ENCODE measurements around the gene LRRC56. TPM values are rescaled to one million over a fixed set of nuclear protein-coding genes. Genes with fewer than 3 reads are reported as not detected.

Gene LRRC56
- total RNA-seq, 1 donor from 2014 or later: 1.4 TPM

DNA sequence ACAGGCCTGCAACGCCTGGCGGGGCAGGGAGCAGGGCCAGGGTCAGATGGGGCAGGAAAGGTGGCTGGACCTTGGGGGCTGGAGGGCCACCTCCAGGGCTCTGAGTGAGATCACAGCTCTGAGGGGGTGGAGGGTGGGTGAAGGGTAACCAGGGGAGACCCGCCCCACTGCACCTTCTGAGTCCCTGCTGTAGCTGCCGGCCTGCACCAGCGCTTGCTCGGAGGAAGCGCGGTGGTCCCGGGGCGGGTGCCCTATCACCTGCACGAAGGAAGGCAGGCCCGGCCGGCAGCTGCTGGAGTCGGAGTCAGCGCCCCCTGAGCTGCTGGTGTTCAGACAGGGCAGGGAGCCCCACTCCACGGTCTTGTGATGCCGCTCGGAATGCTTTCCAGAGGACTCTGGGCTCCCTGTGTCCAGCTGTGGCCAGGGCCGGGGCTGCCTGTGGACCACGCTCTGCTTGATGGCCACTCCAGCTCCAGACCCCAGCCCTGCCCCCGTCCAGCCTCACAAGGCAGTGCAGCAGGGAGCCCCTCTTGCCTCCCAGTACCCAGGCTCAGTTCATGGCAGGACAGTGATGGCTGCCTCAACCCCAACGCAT, 19.4 kb downstream of the LRRC56 start:
- intact Hi-C loops (cut with micrococcal nuclease): no loop called here

DNA sequence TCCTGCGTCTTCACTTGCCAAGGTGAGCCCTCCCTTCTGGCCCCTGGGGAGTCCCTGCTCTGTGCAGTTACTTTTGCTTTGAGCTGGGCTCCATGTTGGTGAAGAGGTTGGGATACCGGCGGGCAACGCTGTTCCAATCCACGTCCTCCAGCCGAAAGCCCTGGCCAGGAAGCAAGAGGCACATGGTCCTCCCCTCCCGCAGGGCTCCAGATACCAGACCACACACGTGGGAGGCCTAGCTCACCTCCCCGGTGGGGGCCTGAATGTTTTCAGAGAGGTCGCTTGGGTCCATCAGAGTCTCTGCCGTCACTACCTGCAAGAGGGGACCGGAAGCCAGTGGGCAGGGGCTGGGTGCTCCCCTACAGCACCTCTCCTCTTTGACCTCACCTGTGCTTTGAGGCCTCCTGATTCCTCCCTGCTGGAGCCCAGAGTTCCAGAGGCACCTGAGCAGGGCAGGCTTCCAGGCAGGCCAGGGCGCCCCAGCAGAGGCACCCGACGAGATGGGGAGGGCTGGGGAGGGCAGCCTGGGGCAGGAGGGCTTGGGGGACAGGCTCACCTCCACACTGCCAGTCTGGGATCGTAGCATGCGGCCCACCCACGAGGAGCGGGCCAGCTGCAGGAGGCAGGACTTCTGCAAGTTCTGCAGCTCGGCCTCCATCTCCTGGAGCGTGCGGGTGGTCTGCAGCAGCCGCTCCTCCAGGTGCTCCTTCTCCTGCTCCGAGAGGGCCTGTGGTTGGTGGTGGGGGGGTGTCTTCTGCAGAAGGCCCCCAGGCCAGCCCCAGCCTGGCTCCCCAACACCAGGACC, 20.2 kb downstream of the LRRC56 start:
- intact Hi-C loops (cut with micrococcal nuclease): no loop called here

DNA sequence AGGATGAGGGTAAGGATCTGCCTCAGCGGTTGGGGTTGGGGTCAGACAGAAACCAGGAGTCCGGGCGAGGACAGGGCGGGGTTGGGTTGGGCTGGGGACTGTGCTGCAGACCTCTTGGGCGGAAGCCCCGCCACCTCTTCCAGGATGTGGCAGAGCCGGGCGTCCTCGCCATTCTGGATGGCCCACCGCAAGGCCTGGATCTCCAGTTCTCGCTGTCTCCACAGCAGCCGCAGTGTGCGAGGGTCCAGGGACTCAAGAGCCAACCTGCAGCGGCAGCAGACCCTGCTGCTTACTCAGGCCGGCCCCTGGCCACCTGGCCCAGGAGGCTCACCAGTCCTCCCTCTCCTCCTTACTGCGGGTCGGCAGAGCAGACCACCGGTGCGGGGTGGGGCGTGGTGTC, 21.2 kb downstream of the LRRC56 start:
- intact Hi-C loops (cut with micrococcal nuclease): no loop called here

DNA sequence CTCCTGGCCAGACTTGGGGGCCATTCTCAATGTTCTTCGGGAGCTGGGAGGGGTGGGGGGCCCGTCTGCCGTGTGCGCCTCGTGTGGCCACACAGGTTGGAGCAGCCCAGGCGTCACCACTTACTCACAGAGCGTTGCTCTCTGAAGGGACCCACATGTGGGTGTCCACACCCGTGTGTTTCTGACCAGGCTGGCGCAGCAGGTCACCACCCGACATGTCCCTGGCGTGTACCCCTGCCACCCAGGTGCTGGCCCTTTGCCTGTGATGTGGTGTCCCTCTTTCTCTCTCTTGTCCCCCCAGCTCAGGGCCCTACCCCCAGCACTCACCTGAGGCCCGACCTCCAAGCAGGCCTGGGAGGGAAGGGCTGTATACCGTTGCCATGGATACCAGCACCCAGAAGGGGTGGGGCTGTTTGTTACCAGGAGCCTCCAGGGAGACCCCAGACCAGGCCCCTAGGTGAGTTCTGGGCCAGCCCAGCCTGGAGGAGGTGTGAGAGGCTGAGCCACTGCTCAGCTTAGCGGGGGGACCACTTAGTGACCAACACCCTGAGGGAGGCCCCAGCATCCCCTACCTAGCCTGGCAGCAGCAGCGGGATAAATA, 21.8 kb downstream of the LRRC56 start:
- intact Hi-C loops (cut with micrococcal nuclease): no loop called here

DNA sequence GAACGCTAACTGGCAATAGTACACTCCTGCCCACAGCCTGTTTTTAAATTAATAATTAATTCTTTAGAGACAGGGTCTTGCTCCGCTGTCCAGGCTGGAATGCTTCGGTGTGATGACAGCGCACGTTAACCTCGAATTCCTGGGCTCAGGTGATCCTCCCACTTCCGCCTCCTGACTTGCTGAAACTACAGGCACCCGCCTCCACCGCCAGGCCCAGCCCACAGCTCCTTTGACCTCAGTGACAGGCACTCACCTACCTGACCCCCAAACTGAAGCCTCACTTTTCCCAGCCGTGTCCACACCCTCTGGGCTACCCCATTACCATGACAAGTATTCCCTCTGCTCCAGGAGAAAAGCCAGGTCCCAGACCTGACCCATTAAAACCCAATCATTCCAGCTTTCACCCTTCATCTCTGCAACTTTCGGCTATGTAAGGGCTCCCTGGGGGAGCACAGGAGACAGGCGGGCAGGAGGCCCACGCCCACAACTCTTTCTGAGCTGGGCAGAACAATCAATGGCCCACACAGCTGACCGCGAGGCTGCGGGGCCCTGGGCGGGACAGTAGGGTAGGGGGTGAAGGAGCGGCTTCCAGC, 22.5 kb downstream of the LRRC56 start:
- intact Hi-C loops (cut with micrococcal nuclease): loop anchor here (1.0 to 2.0 kb wide), 8 partner anchors 8 to 324 kb away; partner anchors contain the start of genes HRAS, PSMD13, SIRT3 and TALDO1

DNA sequence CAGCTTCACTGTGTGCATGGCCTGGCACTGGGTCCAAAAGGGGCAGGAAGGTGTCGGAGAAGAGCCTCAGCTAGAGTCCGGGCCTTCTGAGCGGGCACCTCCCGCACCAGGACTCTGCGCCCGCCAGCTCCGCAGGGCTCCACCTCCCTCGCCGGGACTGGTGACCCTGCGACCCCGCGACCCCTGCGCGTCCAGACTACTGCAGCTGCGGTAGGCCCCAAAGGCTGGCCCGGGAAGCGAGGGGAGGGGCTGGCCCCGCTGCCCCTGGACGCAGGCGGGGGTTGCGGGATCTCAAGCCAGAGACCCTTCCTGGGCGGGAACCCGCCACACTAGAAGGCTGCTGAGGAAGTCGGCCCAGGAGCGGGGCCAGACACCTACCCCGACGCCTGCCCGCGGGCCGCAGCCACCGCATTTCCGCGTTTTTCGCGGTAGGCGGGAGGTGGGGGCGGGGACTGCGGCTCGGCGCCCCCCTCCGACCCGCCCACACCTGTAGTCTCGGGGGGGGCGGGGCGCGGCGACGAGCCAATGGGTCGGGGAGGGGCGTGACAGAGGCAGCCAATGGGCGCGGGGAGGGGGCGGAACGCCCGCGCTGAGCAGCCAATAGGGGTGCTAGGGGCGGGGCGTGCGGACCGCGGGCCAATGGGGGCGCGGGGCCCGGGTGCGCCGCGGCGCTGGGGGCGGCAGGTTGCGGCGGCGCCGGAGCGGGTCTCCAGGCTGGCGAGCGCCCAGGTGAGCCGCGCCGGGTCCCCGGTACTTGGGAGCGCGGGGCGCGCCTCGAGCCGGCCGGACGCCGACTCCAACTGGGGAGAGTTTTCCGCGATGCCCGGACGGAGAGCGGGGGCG, 23.2 kb downstream of the LRRC56 start, which contains the start of the genes LMNTD2 and RASSF7:
LMNTD2 (minus strand) TSS at position 434 of the 843 bp plus-strand sequence; CDS start at position 412, 22 bp downstream.
RASSF7 (plus strand) TSS at position 666 of the 843 bp plus-strand sequence. CDS start 799 bp downstream, outside the sequence.
- intact Hi-C loops (cut with micrococcal nuclease): loop anchor here (1.0 to 2.0 kb wide), 8 partner anchors 8 to 324 kb away; partner anchors contain the start of genes HRAS, PSMD13, SIRT3 and TALDO1

DNA sequence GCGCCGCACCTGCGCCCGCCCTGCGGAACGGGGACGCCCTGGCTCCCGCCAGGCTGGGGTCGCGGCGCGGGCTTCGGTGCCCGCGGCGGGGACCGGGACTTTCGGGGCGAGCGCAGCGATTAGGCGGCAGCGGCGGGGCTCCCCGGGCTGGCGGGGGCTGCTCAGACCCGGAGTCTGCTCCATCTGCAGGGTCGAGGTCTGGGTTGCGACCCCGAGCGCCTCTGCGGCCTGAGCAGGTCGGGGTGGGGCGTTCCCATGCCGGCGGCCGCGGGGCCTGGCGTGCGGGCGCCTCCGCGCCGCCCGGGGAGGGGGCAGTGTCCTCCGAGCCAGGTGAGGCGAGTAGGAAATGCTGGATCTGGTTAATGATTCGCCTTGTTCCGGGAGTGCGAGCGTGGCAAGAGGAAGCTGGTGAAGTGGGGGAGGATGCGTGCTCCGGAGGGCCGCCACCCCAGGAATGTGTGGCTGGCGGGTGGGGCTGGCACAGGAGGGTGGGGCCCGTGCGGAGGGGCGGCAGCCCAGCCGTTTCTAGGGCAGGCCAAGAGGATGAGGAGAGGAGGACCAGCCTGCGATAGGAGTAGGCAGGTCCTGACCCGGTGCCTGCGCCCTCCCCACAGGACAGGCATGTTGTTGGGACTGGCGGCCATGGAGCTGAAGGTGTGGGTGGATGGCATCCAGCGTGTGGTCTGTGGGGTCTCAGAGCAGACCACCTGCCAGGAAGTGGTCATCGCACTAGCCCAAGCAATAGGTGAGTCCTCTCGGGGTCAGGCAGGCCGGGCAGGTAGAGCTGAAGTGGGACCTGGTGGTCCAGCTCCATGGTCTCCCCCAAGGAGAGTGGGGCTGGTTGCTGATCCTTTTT, 24.0 kb downstream of the LRRC56 start:
- intact Hi-C loops (cut with micrococcal nuclease): loop anchor here (2.0 kb wide), 2 partner anchors 13 to 27 kb away; no protein-coding TSS in a partner anchor

DNA sequence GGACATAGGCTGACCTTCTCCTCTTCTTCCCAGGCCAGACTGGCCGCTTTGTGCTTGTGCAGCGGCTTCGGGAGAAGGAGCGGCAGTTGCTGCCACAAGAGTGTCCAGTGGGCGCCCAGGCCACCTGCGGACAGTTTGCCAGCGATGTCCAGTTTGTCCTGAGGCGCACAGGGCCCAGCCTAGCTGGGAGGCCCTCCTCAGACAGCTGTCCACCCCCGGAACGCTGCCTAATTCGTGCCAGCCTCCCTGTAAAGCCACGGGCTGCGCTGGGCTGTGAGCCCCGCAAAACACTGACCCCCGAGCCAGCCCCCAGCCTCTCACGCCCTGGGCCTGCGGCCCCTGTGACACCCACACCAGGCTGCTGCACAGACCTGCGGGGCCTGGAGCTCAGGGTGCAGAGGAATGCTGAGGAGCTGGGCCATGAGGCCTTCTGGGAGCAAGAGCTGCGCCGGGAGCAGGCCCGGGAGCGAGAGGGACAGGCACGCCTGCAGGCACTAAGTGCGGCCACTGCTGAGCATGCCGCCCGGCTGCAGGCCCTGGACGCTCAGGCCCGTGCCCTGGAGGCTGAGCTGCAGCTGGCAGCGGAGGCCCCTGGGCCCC, 24.8 kb downstream of the LRRC56 start:
- intact Hi-C loops (cut with micrococcal nuclease): no loop called here

DNA sequence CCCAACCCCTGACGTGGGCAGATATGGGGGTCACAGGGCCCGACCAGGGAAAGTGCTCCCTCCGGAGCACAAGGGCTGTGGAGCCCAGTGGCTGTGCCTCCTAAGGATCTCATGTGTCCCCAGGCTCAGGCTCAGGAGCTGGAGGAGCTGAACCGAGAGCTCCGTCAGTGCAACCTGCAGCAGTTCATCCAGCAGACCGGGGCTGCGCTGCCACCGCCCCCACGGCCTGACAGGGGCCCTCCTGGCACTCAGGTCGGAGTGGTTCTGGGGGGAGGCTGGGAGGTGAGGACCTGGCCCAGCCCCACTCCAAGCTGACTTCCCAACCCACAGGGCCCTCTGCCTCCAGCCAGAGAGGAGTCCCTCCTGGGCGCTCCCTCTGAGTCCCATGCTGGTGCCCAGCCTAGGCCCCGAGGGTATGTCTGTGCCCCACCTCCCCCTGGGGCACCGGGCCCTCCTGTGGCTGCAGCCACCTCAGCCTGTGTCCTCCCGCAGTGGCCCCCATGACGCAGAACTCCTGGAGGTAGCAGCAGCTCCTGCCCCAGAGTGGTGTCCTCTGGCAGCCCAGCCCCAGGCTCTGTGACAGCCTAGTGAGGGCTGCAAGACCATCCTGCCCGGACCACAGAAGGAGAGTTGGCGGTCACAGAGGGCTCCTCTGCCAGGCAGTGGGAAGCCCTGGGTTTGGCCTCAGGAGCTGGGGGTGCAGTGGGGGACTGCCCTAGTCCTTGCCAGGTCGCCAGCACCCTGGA, 25.9 kb downstream of the LRRC56 start:
- intact Hi-C loops (cut with micrococcal nuclease): no loop called here

DNA sequence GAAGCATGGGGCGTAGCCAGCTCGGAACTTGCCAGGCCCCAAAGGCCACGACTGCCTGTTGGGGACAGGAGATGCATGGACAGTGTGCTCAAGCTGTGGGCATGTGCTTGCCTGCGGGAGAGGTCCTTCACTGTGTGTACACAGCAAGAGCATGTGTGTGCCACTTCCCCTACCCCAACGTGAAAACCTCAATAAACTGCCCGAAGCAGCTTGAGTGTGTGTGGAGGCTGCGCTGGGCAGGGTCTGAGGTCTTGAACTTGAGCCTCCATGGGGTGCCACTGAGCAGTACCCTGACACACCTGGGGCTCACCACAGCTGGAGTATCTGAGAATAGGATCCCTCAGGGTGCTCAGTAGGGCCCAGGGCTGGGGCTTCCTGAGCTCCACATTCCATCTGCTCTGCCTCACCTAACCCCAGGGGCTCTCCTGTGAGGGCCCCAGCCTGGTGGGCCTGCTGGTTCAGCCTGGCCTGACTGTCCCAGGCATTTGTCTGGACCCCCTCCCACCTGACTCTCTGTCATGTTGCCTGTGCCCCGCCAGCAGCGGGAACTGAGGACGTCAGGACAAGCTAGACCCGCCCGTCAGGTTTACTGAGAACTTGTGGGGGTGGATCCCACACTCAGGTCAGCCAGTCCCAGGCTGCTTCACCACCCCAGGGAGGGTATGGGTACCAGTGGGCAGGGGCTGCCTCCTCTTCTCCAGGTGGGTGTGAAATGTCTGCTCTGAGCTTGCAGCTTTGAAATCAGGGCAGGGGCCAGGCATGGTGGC, 26.7 kb downstream of the LRRC56 start:
- intact Hi-C loops (cut with micrococcal nuclease): no loop called here

DNA sequence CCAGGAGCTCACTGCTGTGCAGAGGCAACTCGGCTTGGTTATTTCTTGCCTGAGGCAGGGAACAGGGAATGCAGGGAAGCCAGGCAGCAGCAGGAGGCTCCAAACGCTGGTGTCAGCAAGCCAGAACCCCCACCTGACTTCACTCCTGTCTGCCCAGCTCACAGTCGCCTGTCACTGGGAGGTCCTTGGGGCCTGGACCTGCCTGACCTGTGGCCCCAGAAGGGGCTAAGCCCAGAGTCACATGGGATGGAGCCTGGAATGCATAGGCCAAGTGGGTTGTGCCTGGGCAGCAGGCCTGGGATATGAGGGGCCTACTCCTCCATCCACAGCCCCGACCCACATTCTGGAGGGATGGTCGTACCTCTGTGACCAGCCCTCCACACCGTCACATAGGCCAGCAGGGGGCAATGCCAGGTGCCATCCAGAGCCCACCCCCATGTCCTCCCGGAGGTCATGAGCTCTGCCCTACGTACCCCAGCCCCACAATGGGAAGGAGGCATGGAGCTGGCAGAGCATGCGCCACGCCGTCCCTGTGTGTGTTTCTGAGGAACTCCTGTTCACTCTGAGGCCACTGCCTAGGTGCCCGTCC, 28.7 kb downstream of the LRRC56 start:
- intact Hi-C loops (cut with micrococcal nuclease): loop anchor here (5.0 kb wide), 1 partner anchor 359 kb away; the partner anchor contains the start of genes BET1L and RIC8A

DNA sequence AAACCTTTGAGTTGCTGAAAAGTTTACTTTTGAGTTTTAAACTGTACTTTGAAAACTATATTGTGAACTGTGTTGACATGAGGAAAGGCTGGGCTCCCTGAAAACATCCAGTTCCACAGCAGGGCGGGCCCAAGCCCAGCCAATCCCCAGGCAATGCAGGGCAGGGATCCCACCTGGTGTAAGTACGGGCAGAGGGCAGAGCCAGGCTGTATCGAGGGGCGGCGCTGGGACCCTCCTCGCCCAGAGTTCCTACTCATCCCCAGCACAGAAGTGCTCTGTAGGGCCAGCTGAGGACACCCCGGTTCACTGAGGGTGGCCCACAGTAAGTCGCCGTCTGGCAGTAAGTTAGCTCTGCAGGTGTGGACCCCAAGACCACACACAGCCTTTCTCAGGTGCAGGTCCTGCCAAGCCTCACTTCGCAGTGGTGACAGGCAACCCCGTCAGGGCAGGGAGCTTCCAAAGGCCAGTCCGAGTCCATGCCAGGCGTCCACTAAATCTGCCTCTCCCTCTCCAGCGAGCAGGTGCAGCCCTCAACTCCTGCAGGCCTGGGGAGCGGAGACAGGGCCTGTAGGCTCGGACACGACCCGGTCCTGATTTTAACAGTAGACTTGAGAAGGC, 29.8 kb downstream of the LRRC56 start:
- intact Hi-C loops (cut with micrococcal nuclease): loop anchor here (5.0 kb wide), 1 partner anchor 360 kb away; the partner anchor contains the start of genes BET1L and RIC8A

DNA sequence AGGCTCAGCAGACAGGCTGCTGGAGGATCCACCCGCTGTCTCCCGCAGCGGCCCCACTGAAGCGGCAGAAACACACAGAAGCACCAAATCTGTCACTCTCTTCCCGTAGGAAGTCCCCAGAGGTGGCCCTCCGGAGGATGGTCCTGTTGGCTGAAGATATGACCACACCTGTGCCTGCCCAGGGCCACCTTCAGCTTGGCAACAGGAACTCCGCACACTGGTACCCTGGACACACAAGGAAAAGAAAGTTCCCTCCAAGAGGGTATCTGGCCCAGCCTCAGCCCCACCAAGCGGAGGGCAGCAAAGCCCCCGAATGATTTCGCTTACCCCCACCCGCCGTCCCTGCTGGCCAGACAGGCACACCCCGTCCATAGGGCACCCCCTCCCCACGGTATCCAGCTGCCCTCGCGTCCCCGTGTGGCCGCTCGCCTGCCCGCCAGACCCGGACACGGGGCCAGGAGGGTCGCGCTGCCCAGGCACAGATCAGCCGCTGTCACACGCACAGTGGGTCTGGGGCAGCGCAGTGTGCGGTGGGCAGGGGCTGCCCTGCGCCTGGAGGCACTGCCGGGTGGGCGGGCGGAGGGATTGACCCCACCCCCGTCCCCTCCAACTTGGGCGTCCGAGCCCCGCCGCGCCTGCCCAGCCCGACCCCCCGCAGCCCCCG, 30.4 kb downstream of the LRRC56 start:
- intact Hi-C loops (cut with micrococcal nuclease): loop anchor here (1.0 to 5.0 kb wide), 4 partner anchors 7 to 360 kb away; partner anchors contain the start of genes BET1L, DEAF1, LMNTD2 and PHRF1

DNA sequence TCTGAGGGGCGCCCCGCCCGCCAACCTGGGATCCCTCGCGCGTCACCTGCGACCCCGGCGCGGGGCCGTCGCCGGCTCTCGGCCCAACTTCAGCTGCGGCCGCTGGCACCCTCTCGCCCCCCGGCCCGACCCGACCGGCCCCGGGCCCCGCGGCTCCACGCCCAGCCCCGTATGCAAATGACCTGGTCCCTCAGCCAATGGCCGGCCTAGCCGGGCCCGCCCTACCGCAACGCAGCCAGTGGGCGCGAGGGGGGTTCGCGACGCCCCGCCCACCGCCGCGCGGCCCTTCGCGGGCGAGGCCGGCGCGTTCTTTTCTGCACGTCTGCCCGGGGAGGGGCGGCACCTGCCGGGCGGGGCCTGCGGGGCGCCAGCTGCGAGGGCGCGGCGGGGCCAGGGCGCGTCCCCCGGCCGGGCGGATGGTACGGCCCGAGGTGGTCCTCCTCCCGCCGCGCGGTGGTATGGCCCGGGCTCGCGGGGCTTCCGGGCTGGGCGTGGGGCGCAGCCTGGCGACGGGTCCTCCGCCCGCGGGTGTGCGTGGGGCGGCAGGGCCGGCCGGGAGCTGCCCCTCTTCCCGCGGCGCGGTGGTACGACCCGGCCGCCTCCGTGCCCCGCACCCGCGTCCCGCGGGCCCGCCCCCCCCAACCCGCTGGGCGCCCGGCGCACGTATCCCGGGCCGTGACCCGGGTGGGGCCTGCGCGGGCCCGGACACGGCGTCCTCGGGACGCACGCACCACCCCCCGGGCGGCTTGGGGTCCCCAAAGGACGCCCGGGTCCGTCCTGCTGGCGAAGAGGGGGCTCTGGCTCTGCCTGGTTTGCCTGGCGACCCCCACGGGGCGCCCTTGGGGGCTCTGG, 31.2 kb downstream of the LRRC56 start:
- intact Hi-C loops (cut with micrococcal nuclease): loop anchor here (1.0 to 5.0 kb wide), 4 partner anchors 8 to 361 kb away; partner anchors contain the start of genes BET1L, DEAF1, LMNTD2 and PHRF1

Data from T-helper 1 cell treated with Interleukin-12 subunit alpha and Interleukin-12 subunit beta and Interleukin-4 antibody, amounts not matched to agents 30 ng/mL and 1 ng/mL, for 36 hours (primary cell).